Measurements from ENCODE around the gene SYDE2.

Gene SYDE2

DNA sequence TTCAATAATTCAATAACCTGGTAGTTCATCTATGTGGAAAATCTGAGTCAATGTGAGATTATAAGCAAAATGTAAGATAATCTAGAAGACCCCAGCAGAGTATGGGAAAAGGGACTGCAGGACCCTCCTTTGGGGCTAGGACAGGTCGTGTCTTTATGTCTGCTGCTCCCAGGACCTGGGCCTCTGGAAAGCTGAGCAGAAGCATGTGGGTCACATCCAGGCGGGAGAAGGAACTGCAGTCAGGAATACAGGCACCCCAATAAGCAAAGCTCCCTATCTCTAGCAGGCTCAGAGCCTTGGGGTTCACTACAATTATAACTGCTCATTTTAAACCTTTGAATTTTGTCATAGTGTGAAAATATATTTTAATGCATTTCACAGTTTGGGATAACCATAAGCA lies 78.6 kb downstream of the SYDE2 start:
- Histone ChIP-seq H3K79me2 (ENCODE audit: control insufficient read depth, insufficient read depth, low read length, unreplicated experiment) (no peaks in the 10 kb centered on the region), H3K27ac (ENCODE audit: low read depth, low read length) (no peak overlapping the region), H3K4me3 (ENCODE audit: low read depth, low read length) (no peak overlapping the region), H3K4me1 (ENCODE audit: control insufficient read depth, insufficient read depth, low read length, unreplicated experiment) (no peaks in the 10 kb centered on the region), H3K36me3 (ENCODE audit: insufficient read depth, low read length) (no peaks in the 10 kb centered on the region), H2AFZ (ENCODE audit: low read length, unreplicated experiment) (no peak overlapping the region), H3K27me3 (ENCODE audit: insufficient read depth, low read length) (no peaks in the 10 kb centered on the region)

DNA sequence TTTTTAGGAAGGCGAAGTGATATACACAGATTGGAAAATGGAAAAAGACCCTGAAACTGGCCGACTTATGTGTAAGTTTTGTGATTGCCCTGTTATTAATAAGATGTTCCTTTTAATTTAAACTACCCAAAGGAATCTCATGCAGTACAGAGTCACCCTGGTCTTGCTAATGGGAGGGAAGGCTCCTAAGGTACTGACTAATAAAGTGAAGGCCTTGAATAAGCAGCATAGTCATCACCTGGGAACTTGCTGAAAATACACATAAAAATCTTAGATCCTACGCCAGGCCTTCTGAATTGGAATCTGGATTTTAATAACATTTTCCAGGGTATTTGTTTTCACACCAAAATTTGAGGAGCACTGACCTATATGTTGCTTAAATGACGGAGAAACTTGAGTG lies 79.1 kb downstream of the SYDE2 start:
- no peaks in the 10 kb centered on the region for H3K4me1 ChIP-seq (ENCODE audit: control insufficient read depth, insufficient read depth, low read length, unreplicated experiment)
- no peak overlapping the region for H2AFZ ChIP-seq (ENCODE audit: low read length, unreplicated experiment)
- no peaks in the 10 kb centered on the region for H3K27me3 ChIP-seq (ENCODE audit: insufficient read depth, low read length)
- H3K36me3 ChIP-seq (ENCODE audit: insufficient read depth, low read length) = no peaks in the 10 kb centered on the region
- H3K4me3 ChIP-seq (ENCODE audit: low read depth, low read length) = no peak overlapping the region
- no peak overlapping the region for H3K27ac ChIP-seq (ENCODE audit: low read depth, low read length)
- no peaks in the 10 kb centered on the region for H3K79me2 ChIP-seq (ENCODE audit: control insufficient read depth, insufficient read depth, low read length, unreplicated experiment)

GRCh38 chr1:85118751-85119150 lies 82.1 kb downstream of the SYDE2 start:
- no peak overlapping the region for H3K27ac ChIP-seq (ENCODE audit: low read depth, low read length)
- no peaks in the 10 kb centered on the region for H3K27me3 ChIP-seq (ENCODE audit: insufficient read depth, low read length)
- no peaks in the 10 kb centered on the region for H3K36me3 ChIP-seq (ENCODE audit: insufficient read depth, low read length)
- H3K4me3 ChIP-seq (ENCODE audit: low read depth, low read length) = no peak overlapping the region
- no peaks in the 10 kb centered on the region for H3K79me2 ChIP-seq (ENCODE audit: control insufficient read depth, insufficient read depth, low read length, unreplicated experiment)
- no peaks in the 10 kb centered on the region for H3K4me1 ChIP-seq (ENCODE audit: control insufficient read depth, insufficient read depth, low read length, unreplicated experiment)
- H2AFZ ChIP-seq (ENCODE audit: low read length, unreplicated experiment) = no peak overlapping the region

GRCh38 chr1:85116856-85117255 lies 84.0 kb downstream of the SYDE2 start:
- no peaks in the 10 kb centered on the region for H3K79me2 ChIP-seq (ENCODE audit: control insufficient read depth, insufficient read depth, low read length, unreplicated experiment)
- no peaks in the 10 kb centered on the region for H3K4me1 ChIP-seq (ENCODE audit: control insufficient read depth, insufficient read depth, low read length, unreplicated experiment)
- no peak overlapping the region for H3K4me3 ChIP-seq (ENCODE audit: low read depth, low read length)
- H3K27me3 ChIP-seq (ENCODE audit: insufficient read depth, low read length) = no peaks in the 10 kb centered on the region
- no peak overlapping the region for H3K27ac ChIP-seq (ENCODE audit: low read depth, low read length)
- no peak overlapping the region for H2AFZ ChIP-seq (ENCODE audit: low read length, unreplicated experiment)
- H3K36me3 ChIP-seq (ENCODE audit: insufficient read depth, low read length) = no peaks in the 10 kb centered on the region

GRCh38 chr1:85115933-85116332 lies 84.9 kb downstream of the SYDE2 start:
- no peak overlapping the region for H3K4me3 ChIP-seq (ENCODE audit: low read depth, low read length)
- no peaks in the 10 kb centered on the region for H3K79me2 ChIP-seq (ENCODE audit: control insufficient read depth, insufficient read depth, low read length, unreplicated experiment)
- H3K4me1 ChIP-seq (ENCODE audit: control insufficient read depth, insufficient read depth, low read length, unreplicated experiment) = no peaks in the 10 kb centered on the region
- H3K27me3 ChIP-seq (ENCODE audit: insufficient read depth, low read length) = no peaks in the 10 kb centered on the region
- no peak overlapping the region for H2AFZ ChIP-seq (ENCODE audit: low read length, unreplicated experiment)
- no peak overlapping the region for H3K27ac ChIP-seq (ENCODE audit: low read depth, low read length)
- no peaks in the 10 kb centered on the region for H3K36me3 ChIP-seq (ENCODE audit: insufficient read depth, low read length)

GRCh38 chr1:85111695-85112094 lies 89.1 kb downstream of the SYDE2 start:
- no peak overlapping the region for H2AFZ ChIP-seq (ENCODE audit: low read length, unreplicated experiment)
- H3K4me1 ChIP-seq (ENCODE audit: control insufficient read depth, insufficient read depth, low read length, unreplicated experiment) = no peaks in the 10 kb centered on the region
- H3K27me3 ChIP-seq (ENCODE audit: insufficient read depth, low read length) = no peaks in the 10 kb centered on the region
- no peak overlapping the region for H3K27ac ChIP-seq (ENCODE audit: low read depth, low read length)
- no peaks in the 10 kb centered on the region for H3K36me3 ChIP-seq (ENCODE audit: insufficient read depth, low read length)
- H3K4me3 ChIP-seq (ENCODE audit: low read depth, low read length) = no peak overlapping the region
- H3K79me2 ChIP-seq (ENCODE audit: control insufficient read depth, insufficient read depth, low read length, unreplicated experiment) = no peaks in the 10 kb centered on the region

- H3K36me3 ChIP-seq (ENCODE audit: insufficient read depth, low read length) = no peaks in the 10 kb centered on the region
- H3K27ac ChIP-seq (ENCODE audit: low read depth, low read length) = no peak overlapping the region
- no peaks in the 10 kb centered on the region for H3K79me2 ChIP-seq (ENCODE audit: control insufficient read depth, insufficient read depth, low read length, unreplicated experiment)
- no peaks in the 10 kb centered on the region for H3K4me1 ChIP-seq (ENCODE audit: control insufficient read depth, insufficient read depth, low read length, unreplicated experiment)
- peak overlapping the region; percentile 32 for H2AFZ ChIP-seq (ENCODE audit: low read length, unreplicated experiment)
- no peaks in the 10 kb centered on the region for H3K27me3 ChIP-seq (ENCODE audit: insufficient read depth, low read length)
- no peak overlapping the region for H3K4me3 ChIP-seq (ENCODE audit: low read depth, low read length)
These were observed 91.3 kb downstream of the SYDE2 start for GRCh38 chr1:85109475-85109874.

All from ACC112 (cell line).